LNCAP (cell line): Measurements from ENCODE around the gene SLC2A11.

Source experiments
- CTCF ChIP-seq: fragments of 450-650 bp; IDR thresholded peaks from 2 replicates; pipeline ENCODE4 v1.5.1; 2017; ENCODE audit warnings: mild to moderate bottlenecking

The SLC2A11 gene

GRCh38 chr22:23834406-23834792, 23.3 kb upstream of the SLC2A11 start:
- TF ChIP-seq CTCF = no peak

- no peak for TF ChIP-seq CTCF
Observed at GRCh38 chr22:23834793-23835483, 22.7 kb upstream of the SLC2A11 start.

GRCh38 chr22:23835484-23836144, 22.1 kb upstream of the SLC2A11 start:
- no peak for TF ChIP-seq CTCF

- no peak for TF ChIP-seq CTCF
Observed at GRCh38 chr22:23836281-23836680, 21.4 kb upstream of the SLC2A11 start.

- no peak for TF ChIP-seq CTCF
Observed at GRCh38 chr22:23836692-23837495, 20.8 kb upstream of the SLC2A11 start.

- TF ChIP-seq CTCF = no peak
Observed at GRCh38 chr22:23837496-23837859, 20.2 kb upstream of the SLC2A11 start.

- no peak for TF ChIP-seq CTCF
Observed at GRCh38 chr22:23837911-23838680, 19.6 kb upstream of the SLC2A11 start.
